Endometrial microvascular endothelial cells (primary cell): ENCODE data around the gene NRIP3. TPM values are rescaled to one million over a fixed set of nuclear protein-coding genes. Genes with fewer than 3 reads are reported as not detected.
"Not testable (repeated sequence)": the region's sequence is repeated elsewhere in the genome, so short reads cannot be mapped to it uniquely, and the experiment has no call there.

ENCODE experiments used
- in situ Hi-C: cut with HindIII; loops from 2 replicates; pipeline ENCODE4 v1.10.0; 2017; ENCODE audit warnings: low sequenced_read_pairs, low pct_unique_long_range_greater_than_20kb; ENCODE audit errors: inconsistent ontology term
- total RNA-seq: library from RNA; depleted of rRNA; stranded (reverse); fragments of >200 nt; gene quantifications from one replicate; pipeline ENCODE4 v1.2.3, GENCODE V29; 2015; ENCODE audit errors: inconsistent ontology term

NRIP3 gene
- total RNA-seq, 1 donor from 2014 or later: 26.9 TPM

- in situ Hi-C loops: no loop called here
Observed at GRCh38 chr11:8941341-8942103, 62.3 kb downstream of the NRIP3 start.

GRCh38 chr11:8937659-8938058 lies 66.1 kb downstream of the NRIP3 start:
- in situ Hi-C loops: no loop called here

GRCh38 chr11:8937159-8937558 lies 66.6 kb downstream of the NRIP3 start:
- in situ Hi-C loops: no loop called here

GRCh38 chr11:8935789-8936188 lies 68.0 kb downstream of the NRIP3 start:
- in situ Hi-C loops: not testable (repeated sequence)

GRCh38 chr11:8934742-8935488 lies 68.9 kb downstream of the NRIP3 start:
- in situ Hi-C loops: no loop called here

GRCh38 chr11:8933931-8934330 lies 69.9 kb downstream of the NRIP3 start:
- in situ Hi-C loops: no loop called here

GRCh38 chr11:8932564-8933180 lies 71.1 kb downstream of the NRIP3 start, which contains the start of gene C11orf16:
C11orf16 (minus strand) TSS chr11:8932947; CDS start chr11:8932308, 639 bp downstream.
- in situ Hi-C loops: no loop called here

Other genes starting within 250 kb of the NRIP3 start
- gene AKIP1, start 92.8 kb downstream of the NRIP3 start, total RNA-seq: 28.6 TPM
- gene C11orf16, start 71.1 kb downstream of the NRIP3 start, total RNA-seq: not detected
- not detected for gene ASCL3, start 61.0 kb downstream of the NRIP3 start, total RNA-seq
- gene TMEM9B, start 39.6 kb downstream of the NRIP3 start, total RNA-seq: 33.6 TPM
- gene SCUBE2, start 87.6 kb upstream of the NRIP3 start, total RNA-seq: not detected